Left kidney (tissue), 2 donors: ENCODE data around the gene LSR. TPM values are rescaled to one million over a fixed set of nuclear protein-coding genes. Genes with fewer than 3 reads are reported as not detected.

Experiments
- DNase-seq: peaks from one replicate; pipeline ENCODE4 v3.0.0-alpha.2; 2013
- polyA plus RNA-seq: library from polyadenylated mRNA; unstranded; fragments of 120-200 nt; gene quantifications from one replicate; pipeline ENCODE4 v1.2.1, GENCODE V29; 2013; ENCODE audit not compliant: insufficient read length

LSR gene
- polyA plus RNA-seq, 1 donor: 46.0 TPM

- DNase-seq: no peak
Measured at GRCh38 chr19:35300339-35300649, 51.5 kb downstream of the LSR start.

GRCh38 chr19:35301961-35302360 lies 53.2 kb downstream of the LSR start:
- no peak for DNase-seq

GRCh38 chr19:35302446-35302845 lies 53.6 kb downstream of the LSR start:
- no peak for DNase-seq

- DNase-seq: no peak
Measured at GRCh38 chr19:35303357-35303915, 54.6 kb downstream of the LSR start.

GRCh38 chr19:35304036-35304435 lies 55.2 kb downstream of the LSR start:
- DNase-seq: no peak

- DNase-seq: no peak
Measured at GRCh38 chr19:35305181-35305580, 56.4 kb downstream of the LSR start.

- DNase-seq: no peak
Measured at GRCh38 chr19:35306473-35307246, 57.9 kb downstream of the LSR start.

GRCh38 chr19:35307931-35308330 lies 59.1 kb downstream of the LSR start:
- DNase-seq: no peak

GRCh38 chr19:35308910-35309309 lies 60.1 kb downstream of the LSR start:
- DNase-seq: no peak

- DNase-seq: peak; percentile 80
Measured at GRCh38 chr19:35309481-35310279, 60.9 kb downstream of the LSR start.

GRCh38 chr19:35310331-35310730 lies 61.5 kb downstream of the LSR start:
- DNase-seq: no peak

- no peak for DNase-seq
Measured at GRCh38 chr19:35310811-35311465, 62.1 kb downstream of the LSR start.

- DNase-seq: no peak
Measured at GRCh38 chr19:35311901-35312665, 63.3 kb downstream of the LSR start.

- DNase-seq: no peak
Measured at GRCh38 chr19:35313587-35313986, 64.8 kb downstream of the LSR start.

- DNase-seq: no peak
Measured at GRCh38 chr19:35314031-35314430, 65.2 kb downstream of the LSR start.

GRCh38 chr19:35314858-35315470 lies 66.2 kb downstream of the LSR start:
- no peak for DNase-seq

- DNase-seq: no peak
Measured at GRCh38 chr19:35315883-35316282, 67.1 kb downstream of the LSR start.

GRCh38 chr19:35316560-35316959 lies 67.8 kb downstream of the LSR start:
- DNase-seq: no peak
